ENCODE data around the gene MARCO.
"Not testable (repeated sequence)": the region's sequence is repeated elsewhere in the genome, so short reads cannot be mapped to it uniquely, and the experiment has no call there.

The MARCO gene

GRCh38 chr2:118975133-118975532 is 33.1 kb downstream of the MARCO start:
- DNase-seq: no peak

- no peak for DNase-seq
Observed at GRCh38 chr2:118978064-118978463, 36.1 kb downstream of the MARCO start.

DNA sequence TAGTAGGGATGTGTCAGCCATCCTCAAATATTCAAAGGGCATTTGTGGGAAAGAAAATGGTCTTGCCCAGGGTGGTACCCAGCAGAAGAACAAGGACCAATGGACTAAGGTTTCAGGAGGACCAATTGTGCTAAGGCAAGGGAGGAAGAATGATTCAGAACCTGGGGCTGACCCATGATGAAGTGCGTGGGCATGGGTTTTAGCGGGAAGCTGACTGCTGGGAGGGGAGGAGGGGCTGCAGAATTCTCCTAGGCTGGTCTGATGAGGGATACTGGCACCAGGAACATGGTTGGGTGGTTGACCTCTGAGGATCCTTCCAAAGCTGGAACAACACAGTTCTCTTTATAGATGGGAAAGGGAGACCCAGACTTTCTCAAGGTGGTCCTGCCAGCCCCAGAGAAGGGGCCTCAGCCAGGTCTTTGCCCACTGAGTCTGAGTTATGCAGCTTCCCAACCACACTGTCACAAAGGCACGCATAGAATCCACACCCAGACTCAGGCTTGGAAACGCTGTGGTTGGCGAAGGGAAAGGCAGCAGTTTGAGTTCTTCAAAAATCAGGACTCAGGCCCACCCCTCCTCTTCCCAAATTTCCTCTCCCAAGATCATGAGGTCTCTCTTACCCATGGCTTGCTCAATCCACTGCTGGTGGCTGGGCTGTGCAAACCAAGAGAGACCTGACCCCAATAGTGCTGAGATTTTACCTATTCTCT is 37.3 kb downstream of the MARCO start:
- DNase-seq: no peak

DNA sequence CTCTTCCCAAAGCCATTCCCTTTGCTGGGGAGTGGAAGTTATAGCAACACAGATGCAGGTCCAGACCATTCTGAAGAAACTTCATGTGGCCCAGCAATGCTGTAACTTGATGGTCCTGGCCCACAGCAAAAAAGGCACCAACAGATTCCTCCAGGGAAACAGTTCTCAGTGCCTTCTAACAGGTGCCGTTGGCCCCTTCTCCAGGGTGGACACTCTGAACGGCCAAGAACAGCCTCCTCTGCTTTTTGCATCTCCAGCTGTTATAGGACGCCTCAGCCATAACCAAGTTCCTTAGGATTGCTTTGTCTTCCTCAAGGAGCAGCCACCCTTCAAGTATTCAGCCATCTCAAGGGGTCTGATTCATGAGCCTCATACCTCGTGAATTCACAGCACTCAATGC is 38.0 kb downstream of the MARCO start:
- DNase-seq: no peak

- no peak for DNase-seq
Observed at GRCh38 chr2:118980573-118980972, 38.6 kb downstream of the MARCO start.

DNA sequence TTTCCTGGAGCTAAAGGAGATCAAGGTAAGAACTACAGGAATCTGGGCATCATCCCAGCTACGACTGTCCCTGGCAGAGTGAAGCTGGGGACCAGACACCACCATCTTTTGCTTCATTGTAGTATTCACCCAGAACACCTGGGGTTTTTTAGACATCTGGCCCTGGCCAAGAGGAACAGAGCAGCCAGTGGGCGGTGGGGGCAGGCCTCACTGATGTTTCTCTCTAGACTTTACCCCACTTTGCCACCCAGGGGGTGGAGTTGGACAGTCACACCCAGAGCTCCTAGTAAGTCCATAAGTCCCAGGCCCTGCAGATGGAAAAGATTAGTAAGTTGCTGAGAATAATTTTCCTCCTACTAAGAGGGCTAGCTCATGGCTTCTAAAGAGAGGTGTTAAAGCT is 39.6 kb downstream of the MARCO start:
- no peak for DNase-seq

GRCh38 chr2:118982039-118982438 is 40.0 kb downstream of the MARCO start:
- DNase-seq: no peak

- DNase-seq: no peak
Observed at GRCh38 chr2:118983133-118983532, 41.1 kb downstream of the MARCO start.

DNA sequence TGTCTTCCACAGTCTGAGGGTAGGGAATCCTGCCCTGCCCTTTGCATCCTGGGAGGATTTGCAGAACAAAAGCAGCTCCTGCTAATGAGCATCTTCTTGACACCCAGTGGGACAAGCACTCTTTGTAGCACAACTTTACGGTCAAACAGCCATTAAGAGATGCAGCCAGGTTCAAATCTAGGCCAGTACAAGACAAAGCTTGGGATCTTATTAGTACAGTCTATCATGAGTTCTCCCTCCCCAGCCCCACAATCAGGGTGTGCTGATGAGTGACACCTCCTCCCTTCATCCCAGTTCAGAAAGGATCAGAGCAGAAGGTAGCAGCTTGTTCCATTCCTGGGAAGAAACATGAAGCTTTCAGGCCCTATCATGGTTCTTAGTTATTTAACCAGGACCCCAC is 41.9 kb downstream of the MARCO start:
- no peak for DNase-seq

GRCh38 chr2:118986738-118987137 is 44.7 kb downstream of the MARCO start:
- DNase-seq: no peak

- no peak for DNase-seq
Observed at GRCh38 chr2:118987886-118988285, 45.9 kb downstream of the MARCO start.

- no peak for DNase-seq
Observed at GRCh38 chr2:118988706-118989105, 46.7 kb downstream of the MARCO start.

GRCh38 chr2:118989481-118989880 is 47.5 kb downstream of the MARCO start:
- DNase-seq: no peak

DNA sequence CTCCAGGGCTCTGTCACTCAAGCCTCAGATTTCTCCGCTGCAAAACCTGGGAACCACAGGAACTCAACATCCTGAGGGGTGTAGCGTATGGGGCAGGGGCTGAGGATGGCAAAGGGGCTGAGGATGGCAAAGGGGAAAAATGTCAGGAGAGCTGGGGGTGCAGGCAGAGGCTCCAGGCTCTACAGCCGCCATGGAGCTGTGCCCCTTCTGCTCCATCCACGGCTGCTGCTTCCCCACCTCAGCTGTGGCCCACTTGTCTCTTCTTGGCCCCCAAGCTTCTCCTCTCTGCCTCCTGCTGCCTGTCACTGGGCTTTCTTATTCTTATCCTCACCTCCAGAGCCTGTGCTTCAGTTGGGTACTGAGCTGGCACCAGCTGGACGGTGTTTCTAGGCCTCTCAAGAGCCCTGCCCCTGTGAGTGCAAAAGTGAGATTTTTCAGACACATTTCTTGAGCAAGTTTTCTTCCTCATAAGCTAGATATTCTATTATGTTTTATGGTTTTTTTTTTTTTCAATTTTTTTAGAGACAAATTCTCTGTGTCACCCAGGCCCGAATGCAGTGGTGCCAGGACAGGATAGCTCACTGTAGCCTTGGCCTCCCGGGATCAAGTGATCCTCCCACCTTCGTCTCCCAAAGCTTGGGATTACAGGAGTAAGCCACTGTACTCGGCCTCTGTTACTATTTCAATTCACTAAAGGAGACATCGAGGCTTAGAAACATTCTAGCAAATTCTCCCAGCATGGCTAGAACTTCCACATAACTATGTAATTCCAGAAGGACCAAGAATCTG is 49.0 kb downstream of the MARCO start:
- no peak for DNase-seq

DNA sequence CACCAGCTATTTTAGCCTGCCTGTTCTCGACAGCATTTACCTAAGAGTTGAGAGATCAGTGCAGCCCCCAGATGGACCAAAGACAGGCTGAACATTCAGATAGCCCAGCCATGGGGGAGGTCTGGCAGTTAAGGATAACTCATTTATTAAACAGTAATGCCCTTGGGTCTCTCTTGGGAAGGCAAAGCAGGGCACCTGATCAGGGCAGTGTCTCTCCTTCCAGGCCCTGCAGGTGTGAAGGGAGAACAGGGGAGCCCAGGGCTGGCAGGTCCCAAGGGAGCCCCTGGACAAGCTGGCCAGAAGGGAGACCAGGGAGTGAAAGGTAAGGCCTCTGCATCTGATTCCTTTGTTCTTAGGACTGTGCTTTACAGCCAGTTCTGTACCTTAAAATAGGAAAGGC is 49.6 kb downstream of the MARCO start:
- no peak for DNase-seq

- DNase-seq: no peak
Observed at GRCh38 chr2:118992740-118993391, 50.9 kb downstream of the MARCO start.

GRCh38 chr2:118993392-118993752 is 51.4 kb downstream of the MARCO start:
- no peak for DNase-seq

DNA sequence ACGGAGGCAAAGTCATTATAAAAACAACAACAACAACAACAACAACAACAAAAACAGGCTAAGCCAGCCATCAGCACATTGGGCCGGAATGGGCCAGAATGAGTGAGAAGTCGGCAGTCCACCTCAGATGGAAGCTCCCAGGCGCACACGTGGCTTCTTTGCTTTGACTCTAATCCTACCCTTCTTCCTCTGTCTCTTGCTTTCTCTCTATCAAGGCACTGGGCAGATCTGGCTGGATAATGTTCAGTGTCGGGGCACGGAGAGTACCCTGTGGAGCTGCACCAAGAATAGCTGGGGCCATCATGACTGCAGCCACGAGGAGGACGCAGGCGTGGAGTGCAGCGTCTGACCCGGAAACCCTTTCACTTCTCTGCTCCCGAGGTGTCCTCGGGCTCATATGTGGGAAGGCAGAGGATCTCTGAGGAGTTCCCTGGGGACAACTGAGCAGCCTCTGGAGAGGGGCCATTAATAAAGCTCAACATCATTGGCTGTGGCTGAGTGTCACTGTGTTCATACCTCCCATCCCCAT is 52.2 kb downstream of the MARCO start:
- no peak for DNase-seq

DNA sequence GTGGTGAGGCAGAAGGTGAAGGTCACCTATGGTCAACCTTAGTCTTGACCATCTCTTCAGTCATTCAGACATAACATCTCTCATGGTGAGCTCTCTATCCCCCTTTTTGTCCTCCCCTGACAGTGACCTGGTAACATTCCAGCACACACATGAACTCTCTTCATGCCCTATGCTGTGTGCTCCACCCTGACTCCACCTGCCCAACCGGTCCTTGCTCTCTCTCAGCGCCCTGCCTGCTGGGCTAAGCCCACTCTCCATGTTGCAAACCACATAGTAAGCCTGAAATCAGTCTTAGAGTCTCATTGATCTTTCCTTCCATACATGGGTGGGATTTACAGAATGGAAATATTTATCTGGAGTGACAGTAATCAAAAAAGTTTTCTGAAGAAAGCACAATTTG is 52.8 kb downstream of the MARCO start:
- DNase-seq: no peak

DNA sequence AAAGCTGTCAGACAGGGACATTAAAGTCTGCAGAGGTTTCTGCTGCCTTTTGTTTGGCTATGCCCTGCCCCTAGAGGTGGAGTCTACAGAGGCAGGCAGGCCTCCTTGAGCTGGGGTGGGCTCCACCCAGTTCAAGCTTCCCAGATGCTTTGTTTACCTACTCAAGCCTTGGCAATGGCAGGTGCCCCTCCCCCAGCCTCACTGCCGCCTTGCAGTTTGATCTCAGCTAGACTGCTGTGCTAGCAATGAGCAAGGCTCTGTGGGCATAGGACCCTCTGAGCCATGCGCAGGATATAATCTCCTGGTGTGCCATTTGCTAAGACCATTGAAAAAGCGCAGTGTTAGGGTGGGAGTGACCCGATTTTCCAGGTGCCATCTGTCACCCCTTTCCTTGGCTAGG is 61.9 kb downstream of the MARCO start:
- DNase-seq: not testable (repeated sequence)

- DNase-seq: no peak
Observed at GRCh38 chr2:119004602-119005001, 62.6 kb downstream of the MARCO start.

- DNase-seq: no peak
Observed at GRCh38 chr2:119005051-119005450, 63.1 kb downstream of the MARCO start.

DNA sequence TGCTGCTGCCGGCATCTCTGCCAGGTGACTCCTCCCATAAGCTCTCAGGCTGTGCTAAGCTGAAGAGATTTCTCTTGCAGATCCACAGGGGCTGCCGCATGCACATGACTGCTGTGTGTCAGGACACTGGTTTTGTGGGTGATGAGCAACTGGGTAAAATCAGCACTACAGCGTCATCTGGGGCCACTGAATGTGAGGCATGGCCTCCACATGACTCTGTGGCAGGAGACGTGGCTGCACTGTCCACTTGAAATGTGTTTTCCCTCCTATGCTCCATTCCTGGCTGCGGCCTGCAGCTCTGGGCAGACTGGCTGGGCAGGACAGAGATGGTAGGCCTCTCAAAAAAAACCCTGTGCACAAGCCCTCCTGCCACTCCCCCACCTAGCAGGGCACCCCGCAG is 63.6 kb downstream of the MARCO start:
- no peak for DNase-seq

- no peak for DNase-seq
Observed at GRCh38 chr2:119006441-119006840, 64.4 kb downstream of the MARCO start.

All from DMS153 (cell line).